IMR-90 (cell line): ENCODE data around the gene BCL2L15.

Source experiments
- CEBPB ChIP-seq: IDR thresholded peaks from 2 replicates; pipeline ENCODE4 v1.6.1; 2012; ENCODE audit warnings: low read depth, low read length, improper control_type of control experiment
- FOS ChIP-seq: fragments of 150-350 bp; IDR thresholded peaks from 2 replicates; pipeline ENCODE4 v1.6.1; 2016; ENCODE audit warnings: low read depth, low read length
- MAFK ChIP-seq: IDR thresholded peaks from 2 replicates; pipeline ENCODE4 v1.6.1; 2012; ENCODE audit warnings: low read depth, low read length, improper control_type of control experiment
- MXI1 ChIP-seq: IDR thresholded peaks from 2 replicates; pipeline ENCODE4 v1.6.1; 2012; ENCODE audit warnings: low read depth, mild to moderate bottlenecking, low read length, moderate library complexity, borderline replicate concordance
- POLR2A ChIP-seq: IDR thresholded peaks from 2 replicates; pipeline ENCODE4 v1.6.1; 2012; ENCODE audit warnings: mild to moderate bottlenecking, low read depth, low read length
- RAD21 ChIP-seq: IDR thresholded peaks from 2 replicates; pipeline ENCODE4 v1.6.1; 2012; ENCODE audit warnings: low read length, improper control_type of control experiment
- RFX5 ChIP-seq: IDR thresholded peaks from 2 replicates; pipeline ENCODE4 v1.8.0; 2012; ENCODE audit warnings: low read depth, mild to moderate bottlenecking, low read length, moderate library complexity
- TF ChIP-seq, protein P1 (sequence below): fragments of 150-350 bp; IDR thresholded peaks from 2 replicates; pipeline ENCODE4 v1.6.1; 2017; ENCODE audit warnings: mild to moderate bottlenecking, antibody characterized with exemption, low read length, low read depth
- TF ChIP-seq, protein P2 (sequence below): conservative IDR thresholded peaks from 2 replicates; pipeline ENCODE4 v1.5.1; 2012; ENCODE audit warnings: mild to moderate bottlenecking, low read depth, low read length, improper control_type of control experiment

DNA sequence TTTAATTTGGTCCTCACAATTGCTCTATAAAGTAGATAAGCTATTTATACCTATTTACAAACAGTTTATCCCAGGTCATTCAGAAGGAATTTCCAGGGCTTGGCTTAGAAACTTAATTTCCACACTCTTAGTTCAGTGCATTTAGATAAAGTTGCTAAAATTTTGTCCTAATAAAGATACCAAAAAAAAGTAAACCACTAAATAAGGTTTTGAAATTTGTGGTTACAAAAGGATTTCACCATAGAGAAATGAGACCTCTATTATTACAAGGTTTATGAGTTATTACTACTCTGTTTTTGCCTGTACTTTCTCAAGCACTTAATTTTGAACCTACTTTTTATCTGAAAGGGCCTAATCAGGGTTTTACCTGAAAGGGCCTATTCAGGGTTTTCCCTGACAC is 38.3 kb downstream of the BCL2L15 start:
- TF ChIP-seq POLR2A: no peak
- TF ChIP-seq, protein P1, sequence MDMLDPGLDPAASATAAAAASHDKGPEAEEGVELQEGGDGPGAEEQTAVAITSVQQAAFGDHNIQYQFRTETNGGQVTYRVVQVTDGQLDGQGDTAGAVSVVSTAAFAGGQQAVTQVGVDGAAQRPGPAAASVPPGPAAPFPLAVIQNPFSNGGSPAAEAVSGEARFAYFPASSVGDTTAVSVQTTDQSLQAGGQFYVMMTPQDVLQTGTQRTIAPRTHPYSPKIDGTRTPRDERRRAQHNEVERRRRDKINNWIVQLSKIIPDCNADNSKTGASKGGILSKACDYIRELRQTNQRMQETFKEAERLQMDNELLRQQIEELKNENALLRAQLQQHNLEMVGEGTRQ: no peak
- TF ChIP-seq, protein P2, sequence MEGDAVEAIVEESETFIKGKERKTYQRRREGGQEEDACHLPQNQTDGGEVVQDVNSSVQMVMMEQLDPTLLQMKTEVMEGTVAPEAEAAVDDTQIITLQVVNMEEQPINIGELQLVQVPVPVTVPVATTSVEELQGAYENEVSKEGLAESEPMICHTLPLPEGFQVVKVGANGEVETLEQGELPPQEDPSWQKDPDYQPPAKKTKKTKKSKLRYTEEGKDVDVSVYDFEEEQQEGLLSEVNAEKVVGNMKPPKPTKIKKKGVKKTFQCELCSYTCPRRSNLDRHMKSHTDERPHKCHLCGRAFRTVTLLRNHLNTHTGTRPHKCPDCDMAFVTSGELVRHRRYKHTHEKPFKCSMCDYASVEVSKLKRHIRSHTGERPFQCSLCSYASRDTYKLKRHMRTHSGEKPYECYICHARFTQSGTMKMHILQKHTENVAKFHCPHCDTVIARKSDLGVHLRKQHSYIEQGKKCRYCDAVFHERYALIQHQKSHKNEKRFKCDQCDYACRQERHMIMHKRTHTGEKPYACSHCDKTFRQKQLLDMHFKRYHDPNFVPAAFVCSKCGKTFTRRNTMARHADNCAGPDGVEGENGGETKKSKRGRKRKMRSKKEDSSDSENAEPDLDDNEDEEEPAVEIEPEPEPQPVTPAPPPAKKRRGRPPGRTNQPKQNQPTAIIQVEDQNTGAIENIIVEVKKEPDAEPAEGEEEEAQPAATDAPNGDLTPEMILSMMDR: no peak
- TF ChIP-seq FOS: no peak
- TF ChIP-seq MXI1: no peak
- TF ChIP-seq CEBPB: no peak
- no peak for TF ChIP-seq RFX5
- no peak for TF ChIP-seq MAFK
- TF ChIP-seq RAD21: no peak
